ENCODE results near the gene ZNF185. TPM values are rescaled to one million over a fixed set of nuclear protein-coding genes. Genes with fewer than 3 reads are reported as not detected.

Gene ZNF185
- polyA plus RNA-seq, 1 donor from 2014 or later = 2.8 TPM

GRCh38 chrX:152853986-152854385 is 43.9 kb upstream of the ZNF185 start:
- Histone ChIP-seq H2AFZ (ENCODE audit: low read depth, low read length) (no peak overlapping the region), H3K36me3 (ENCODE audit: insufficient read depth, low read length) (no peaks in the 10 kb centered on the region), H3K9ac (ENCODE audit: low read length) (no peak overlapping the region), H3K27me3 (ENCODE audit: insufficient read depth, low read depth, low read length) (no peaks in the 10 kb centered on the region), H3K4me3 (ENCODE audit: low read length) (no peak overlapping the region), H3K79me2 (replicated peaks; ENCODE audit: insufficient read depth, low read length) (no peaks in the 10 kb centered on the region), H3K27ac (ENCODE audit: low read length) (no peak overlapping the region), H4K20me1 (ENCODE audit: insufficient read depth) (no peaks in the 10 kb centered on the region), H3F3A (ENCODE audit: insufficient read depth, low read length, poor library complexity, severe bottlenecking) (no peaks in the 10 kb centered on the region), H3K4me2 (ENCODE audit: low read length) (no peak overlapping the region), H3K9me2 (ENCODE audit: insufficient read depth, low read length) (no peaks in the 10 kb centered on the region), H3K9me3 (ENCODE audit: low read length) (no peaks in the 10 kb centered on the region)
- no peak for TF ChIP-seq TAF1 (IDR thresholded peaks at IDR 0.05; ENCODE audit: low read depth)

GRCh38 chrX:152861116-152861515 is 36.8 kb upstream of the ZNF185 start:
- no peak for TF ChIP-seq CTCF (IDR thresholded peaks at IDR 0.05; ENCODE audit: poor library complexity, severe bottlenecking)
- no peak for TF ChIP-seq MXI1 (conservative IDR thresholded peaks at IDR 0.05; ENCODE audit: poor library complexity, severe bottlenecking)
- TF ChIP-seq EZH2 (IDR thresholded peaks at IDR 0.05; ENCODE audit: borderline replicate concordance, insufficient read depth, low read length, poor library complexity, severe bottlenecking) = no peak
- TF ChIP-seq POLR2AphosphoS5 (IDR thresholded peaks at IDR 0.05) = no peak
- TF ChIP-seq TAF1 (IDR thresholded peaks at IDR 0.05; ENCODE audit: low read depth) = no peak
- no peak for TF ChIP-seq SMC3 (conservative IDR thresholded peaks at IDR 0.05; ENCODE audit: poor library complexity)
- TF ChIP-seq REST (IDR thresholded peaks at IDR 0.05; ENCODE audit: borderline replicate concordance) = no peak
- TF ChIP-seq RAD21 (conservative IDR thresholded peaks at IDR 0.05) = no peak
- no peak for TF ChIP-seq EP300 (conservative IDR thresholded peaks at IDR 0.05; ENCODE audit: poor library complexity, severe bottlenecking)
- H3K9me3 ChIP-seq (ENCODE audit: low read length) = no peaks in the 10 kb centered on the region
- H3F3A ChIP-seq (ENCODE audit: insufficient read depth, low read length, poor library complexity, severe bottlenecking) = no peaks in the 10 kb centered on the region
- no peaks in the 10 kb centered on the region for H3K36me3 ChIP-seq (ENCODE audit: insufficient read depth, low read length)
- no peaks in the 10 kb centered on the region for H4K20me1 ChIP-seq (ENCODE audit: insufficient read depth)
- H3K27me3 ChIP-seq (ENCODE audit: insufficient read depth, low read depth, low read length) = no peaks in the 10 kb centered on the region
- H3K4me3 ChIP-seq (ENCODE audit: low read length) = no peak overlapping the region
- no peak overlapping the region for H2AFZ ChIP-seq (ENCODE audit: low read depth, low read length)
- no peak overlapping the region for H3K4me2 ChIP-seq (ENCODE audit: low read length)
- H3K9ac ChIP-seq (ENCODE audit: low read length) = no peak overlapping the region
- no peaks in the 10 kb centered on the region for H3K9me2 ChIP-seq (ENCODE audit: insufficient read depth, low read length)
- no peak overlapping the region for H3K27ac ChIP-seq (ENCODE audit: low read length)
- no peaks in the 10 kb centered on the region for H3K79me2 ChIP-seq (replicated peaks; ENCODE audit: insufficient read depth, low read length)

GRCh38 chrX:152861826-152862225 is 36.0 kb upstream of the ZNF185 start:
- Histone ChIP-seq H2AFZ (ENCODE audit: low read depth, low read length) (no peak overlapping the region), H3K79me2 (replicated peaks; ENCODE audit: insufficient read depth, low read length) (no peaks in the 10 kb centered on the region), H3K9ac (ENCODE audit: low read length) (no peak overlapping the region), H3K27ac (ENCODE audit: low read length) (no peak overlapping the region), H3K9me3 (ENCODE audit: low read length) (no peaks in the 10 kb centered on the region), H3K4me3 (ENCODE audit: low read length) (no peak overlapping the region), H3F3A (ENCODE audit: insufficient read depth, low read length, poor library complexity, severe bottlenecking) (no peaks in the 10 kb centered on the region), H3K4me2 (ENCODE audit: low read length) (no peak overlapping the region), H3K9me2 (ENCODE audit: insufficient read depth, low read length) (no peaks in the 10 kb centered on the region), H3K27me3 (ENCODE audit: insufficient read depth, low read depth, low read length) (no peaks in the 10 kb centered on the region), H4K20me1 (ENCODE audit: insufficient read depth) (no peaks in the 10 kb centered on the region), H3K36me3 (ENCODE audit: insufficient read depth, low read length) (no peaks in the 10 kb centered on the region)
- TF ChIP-seq EZH2 (IDR thresholded peaks at IDR 0.05; ENCODE audit: borderline replicate concordance, insufficient read depth, low read length, poor library complexity, severe bottlenecking) = no peak
- no peak for TF ChIP-seq EP300 (conservative IDR thresholded peaks at IDR 0.05; ENCODE audit: poor library complexity, severe bottlenecking)
- no peak for TF ChIP-seq POLR2AphosphoS5 (IDR thresholded peaks at IDR 0.05)
- no peak for TF ChIP-seq MXI1 (conservative IDR thresholded peaks at IDR 0.05; ENCODE audit: poor library complexity, severe bottlenecking)
- no peak for TF ChIP-seq TAF1 (IDR thresholded peaks at IDR 0.05; ENCODE audit: low read depth)
- TF ChIP-seq CTCF (IDR thresholded peaks at IDR 0.05; ENCODE audit: poor library complexity, severe bottlenecking) = no peak
- no peak for TF ChIP-seq SMC3 (conservative IDR thresholded peaks at IDR 0.05; ENCODE audit: poor library complexity)
- TF ChIP-seq REST (IDR thresholded peaks at IDR 0.05; ENCODE audit: borderline replicate concordance) = no peak
- no peak for TF ChIP-seq RAD21 (conservative IDR thresholded peaks at IDR 0.05)
